Hematopoietic multipotent progenitor cell treated with erythropoietin and hydrocortisone succinate and interleukin-3 and kit ligand, for 8 days (in vitro differentiated cells): ENCODE measurements around the gene KRTAP1-5.
"Not testable (repeated sequence)": the region's sequence is repeated elsewhere in the genome, so short reads cannot be mapped to it uniquely, and the experiment has no call there.

Source experiments
- DNase-seq: peaks from one replicate; pipeline ENCODE4 v3.0.0-alpha.2; 2015

KRTAP1-5 gene

DNA sequence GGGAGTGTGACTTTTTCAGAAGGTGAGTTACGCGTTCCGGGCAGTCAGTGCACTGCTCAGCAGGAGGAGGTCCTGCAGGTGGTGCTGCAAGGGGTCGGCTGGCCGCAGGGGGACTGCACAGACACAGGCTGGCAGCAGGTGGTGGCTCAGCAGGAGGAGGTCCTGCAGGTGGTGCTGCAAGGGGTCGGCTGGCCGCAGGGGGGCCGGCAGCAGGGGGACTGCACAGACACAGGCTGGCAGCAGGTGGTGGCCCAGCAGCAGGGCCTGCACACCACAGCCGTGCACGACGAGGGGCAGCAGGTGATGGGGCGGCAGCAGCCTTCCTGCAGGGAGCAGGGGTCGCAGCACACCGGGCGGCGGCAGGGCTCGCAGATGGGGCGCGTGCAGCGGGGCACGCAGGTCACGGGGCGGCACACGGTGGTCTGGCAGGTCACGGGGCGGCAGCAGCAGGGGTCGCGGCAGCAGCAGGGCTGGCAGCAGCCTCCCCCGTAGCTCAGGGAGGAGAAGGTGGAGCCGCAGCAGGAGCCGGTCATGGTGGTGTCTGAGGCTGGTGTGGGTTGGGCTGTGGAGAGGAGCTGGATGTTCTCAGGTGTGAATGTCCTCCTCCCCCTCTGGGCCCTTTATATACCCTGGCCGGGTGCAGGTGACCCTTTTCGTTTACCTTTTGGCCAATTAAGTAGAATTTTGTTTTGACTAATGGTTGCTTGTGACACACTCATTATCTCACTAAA is 19.9 kb upstream of the KRTAP1-5 start, which contains the start of gene KRTAP2-1:
TSS of gene KRTAP2-1 (minus strand) at position 582 of the 731 bp plus-strand sequence. CDS start at position 533, 49 bp downstream.
- not testable (repeated sequence) for DNase-seq

- DNase-seq, result no peak
These were observed 15.9 kb upstream of the KRTAP1-5 start for GRCh38 chr17:41042953-41043352.

DNA sequence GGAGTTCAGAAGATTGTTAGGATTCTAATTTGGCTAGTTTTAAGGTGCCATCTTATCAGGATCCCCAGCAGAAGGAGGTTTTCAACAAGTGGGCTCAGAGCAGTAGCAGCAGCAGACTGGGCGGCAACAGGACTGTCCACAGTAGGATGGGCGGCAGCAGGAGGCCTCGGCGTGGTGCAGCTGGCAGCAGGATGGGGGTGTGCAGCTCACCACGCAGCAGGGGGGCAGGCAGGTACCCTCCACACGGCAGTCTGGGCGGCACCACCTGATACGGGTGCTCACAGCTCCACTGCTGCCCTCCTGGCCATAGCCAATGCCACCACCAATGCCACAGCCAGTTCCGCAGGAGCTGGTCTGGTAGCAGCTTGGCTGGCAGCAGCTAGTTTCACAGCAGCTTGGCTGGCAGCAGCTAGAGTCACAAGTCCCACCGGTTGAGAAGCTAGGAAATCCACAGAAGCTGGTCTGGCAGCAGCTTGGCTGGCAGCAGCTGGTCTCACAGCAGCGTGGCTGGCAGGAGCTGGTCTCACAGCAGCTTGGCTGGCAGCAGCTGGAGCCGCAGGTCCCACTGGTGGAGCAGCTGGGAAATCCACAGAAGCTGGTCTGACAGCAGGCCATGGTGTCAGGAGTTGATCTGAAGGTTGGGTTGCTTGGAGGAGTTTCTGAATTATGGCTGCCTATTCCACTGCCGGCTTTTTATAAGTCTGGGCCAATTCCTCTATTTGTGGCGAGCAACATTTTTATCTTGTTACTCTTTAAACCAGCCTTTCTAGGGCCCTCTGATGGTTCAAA is 14.0 kb upstream of the KRTAP1-5 start, which contains the start of gene KRTAP1-1:
TSS of gene KRTAP1-1 (minus strand) at position 668 of the 789 bp plus-strand sequence. CDS start at position 615, 53 bp downstream.
- DNase-seq, result not testable (repeated sequence)

GRCh38 chr17:41037853-41038350 is 10.9 kb upstream of the KRTAP1-5 start:
- no peak for DNase-seq

- DNase-seq, result not testable (repeated sequence)
These were observed 7.4 kb upstream of the KRTAP1-5 start, which contains the start of gene KRTAP1-3 for GRCh38 chr17:41034346-41034935. KRTAP1-3 (minus strand) TSS chr17:41034874; CDS start chr17:41034821, 53 bp downstream.

DNA sequence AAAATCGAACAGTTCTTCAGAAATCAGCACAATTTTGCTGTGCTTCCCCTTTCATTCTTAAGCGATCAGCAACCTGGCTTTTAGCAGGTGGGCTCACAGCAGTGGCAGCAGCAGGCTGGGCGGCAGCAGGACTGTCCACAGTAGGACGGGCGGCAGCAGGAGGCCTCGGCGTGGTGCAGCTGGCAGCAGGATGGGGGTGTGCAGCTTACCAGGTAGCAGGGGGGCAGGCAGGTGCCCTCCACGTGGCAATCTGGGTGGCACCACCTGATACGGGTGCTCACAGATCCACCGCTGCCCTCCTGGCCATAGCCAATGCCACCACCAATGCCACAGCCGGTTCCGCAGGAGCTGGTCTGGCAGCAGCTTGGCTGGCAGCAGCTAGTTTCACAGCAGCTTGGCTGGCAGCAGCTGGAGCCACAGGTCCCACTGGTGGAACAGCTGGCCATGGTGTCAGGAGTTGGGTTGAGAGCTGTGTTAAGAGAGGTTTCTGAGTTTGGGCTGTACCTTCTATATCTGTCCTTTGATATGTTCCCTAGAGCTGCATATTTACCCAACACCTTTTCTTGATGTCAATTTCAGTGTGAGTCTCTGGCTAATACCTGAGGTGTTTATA is 2.7 kb upstream of the KRTAP1-5 start, which contains the start of gene KRTAP1-4:
TSS of gene KRTAP1-4 (minus strand) at position 563 of the 613 bp plus-strand sequence. CDS start at position 446, 117 bp downstream.
- no peak for DNase-seq

GRCh38 chr17:41024697-41025096 is 2.3 kb downstream of the KRTAP1-5 start:
- DNase-seq, result no peak

GRCh38 chr17:41020336-41020735 is 6.7 kb downstream of the KRTAP1-5 start:
- DNase-seq, result no peak

- no peak for DNase-seq
These were observed 7.6 kb downstream of the KRTAP1-5 start for GRCh38 chr17:41019415-41019814.

- DNase-seq, result no peak
These were observed 8.5 kb downstream of the KRTAP1-5 start for GRCh38 chr17:41018541-41018940.

- DNase-seq, result no peak
These were observed 10.3 kb downstream of the KRTAP1-5 start for GRCh38 chr17:41016578-41017215.

DNA sequence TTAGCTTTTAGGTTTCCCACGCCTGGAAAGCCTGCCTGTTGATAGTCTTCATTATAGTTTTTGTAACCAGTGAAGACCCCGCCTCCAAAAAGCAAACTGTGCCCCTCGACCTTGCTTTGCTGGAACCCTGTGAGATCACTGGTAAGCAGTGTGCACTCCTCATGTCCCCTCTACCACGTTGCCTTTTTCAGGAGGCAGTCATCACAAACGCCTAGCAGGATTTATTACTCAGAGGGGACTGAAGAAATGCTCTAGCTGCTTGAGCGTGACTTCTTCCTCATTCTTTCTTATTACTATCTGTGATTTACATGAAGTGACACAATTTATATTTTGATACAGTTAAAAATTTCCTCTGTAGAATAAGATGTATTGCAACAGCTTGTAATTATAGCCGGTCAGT is 11.6 kb downstream of the KRTAP1-5 start:
- no peak for DNase-seq

DNA sequence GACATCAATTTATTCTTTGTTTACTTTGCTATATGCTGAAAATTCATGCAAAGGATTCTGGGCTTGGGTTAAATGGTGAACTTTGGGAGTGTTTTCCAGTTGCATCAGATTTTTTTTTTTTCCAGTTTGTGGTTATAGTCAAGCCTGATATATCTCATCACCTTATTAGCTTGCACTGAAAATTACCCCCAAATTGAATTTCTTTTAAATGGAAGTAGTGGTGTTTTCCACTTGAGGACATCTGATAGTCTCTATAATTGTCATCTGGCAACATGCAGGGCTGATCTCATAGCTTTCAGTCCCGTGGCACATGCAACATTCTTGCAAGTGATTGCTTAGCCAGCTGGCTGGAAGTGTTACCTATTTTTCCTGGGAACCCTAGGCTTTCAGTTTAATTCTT is 13.4 kb downstream of the KRTAP1-5 start:
- DNase-seq, result no peak

DNA sequence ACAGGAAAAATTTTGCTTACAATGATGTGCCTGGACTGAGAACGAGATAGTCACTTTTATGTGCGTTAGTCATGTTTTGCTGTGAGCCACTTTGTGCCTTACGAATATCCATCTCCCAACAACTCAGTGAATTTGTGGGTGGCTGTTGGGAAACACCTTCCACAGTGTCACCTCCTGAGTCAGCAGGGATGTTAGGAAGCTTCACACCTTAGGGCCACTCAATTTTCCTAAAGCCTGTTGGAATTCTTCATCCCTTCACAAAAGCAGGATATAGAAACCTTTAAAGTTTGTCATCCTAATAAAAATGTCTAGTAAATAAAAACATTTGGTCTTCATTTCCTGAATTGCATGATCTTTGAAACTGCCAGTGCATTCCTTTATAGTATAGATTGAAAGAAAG is 13.8 kb downstream of the KRTAP1-5 start:
- DNase-seq, result no peak

DNA sequence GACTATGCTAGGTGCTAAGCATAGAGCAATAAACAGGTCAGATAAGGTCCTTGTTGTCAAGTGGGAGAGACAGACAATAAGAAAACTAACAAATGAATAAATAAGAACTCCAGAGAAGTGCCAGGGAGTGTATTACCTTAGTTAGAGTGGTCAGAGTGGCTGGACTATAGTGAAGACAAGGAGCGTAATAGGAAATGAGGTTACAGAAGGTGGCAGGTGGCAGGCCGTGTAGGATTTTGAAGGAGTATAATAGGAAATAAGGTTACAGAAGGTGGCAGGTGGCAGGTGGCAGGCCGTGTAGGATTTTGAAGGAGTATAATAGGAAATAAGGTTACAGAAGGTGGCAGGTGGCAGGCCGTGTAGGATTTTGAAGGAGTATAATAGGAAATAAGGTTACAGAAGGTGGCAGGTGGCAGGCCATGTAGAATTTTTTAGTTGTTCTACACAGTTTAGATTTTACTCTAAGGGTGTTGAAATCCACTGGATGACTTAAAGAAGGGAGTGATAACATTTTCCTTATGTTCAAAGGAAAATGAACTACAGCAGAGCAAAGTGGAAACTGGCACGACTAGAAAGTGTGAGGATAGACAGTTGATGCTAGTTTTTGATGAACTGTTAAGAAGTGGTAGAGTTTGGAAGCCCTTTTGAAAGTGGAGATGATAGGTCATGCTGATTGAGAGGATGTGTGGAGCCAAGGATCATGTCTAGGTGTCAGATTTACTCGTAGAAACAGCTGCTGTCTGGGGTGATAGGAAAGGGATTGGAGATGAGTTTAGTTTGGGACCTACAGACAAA is 14.5 kb downstream of the KRTAP1-5 start:
- DNase-seq, result no peak

- no peak for DNase-seq
These were observed 16.6 kb downstream of the KRTAP1-5 start for GRCh38 chr17:41010441-41010840.

DNA sequence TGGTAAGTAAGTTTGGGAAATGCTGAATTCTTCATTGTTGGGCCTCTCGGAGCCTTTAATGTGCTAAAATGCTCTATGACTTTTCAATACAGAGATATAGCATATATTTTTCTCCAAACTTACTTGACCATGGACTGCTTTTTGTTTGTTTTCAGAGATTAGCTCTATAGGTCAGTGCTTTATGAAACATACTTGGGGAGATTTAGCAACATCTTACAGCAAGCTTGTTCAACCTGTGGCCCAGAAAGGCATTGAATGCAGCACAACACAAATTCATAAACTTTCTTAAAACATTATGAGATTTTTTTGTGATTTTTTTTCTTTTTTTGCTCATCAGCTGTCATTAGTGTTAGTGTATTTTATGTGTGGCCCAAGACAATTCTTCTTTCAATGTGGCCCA is 17.1 kb downstream of the KRTAP1-5 start:
- no peak for DNase-seq

DNA sequence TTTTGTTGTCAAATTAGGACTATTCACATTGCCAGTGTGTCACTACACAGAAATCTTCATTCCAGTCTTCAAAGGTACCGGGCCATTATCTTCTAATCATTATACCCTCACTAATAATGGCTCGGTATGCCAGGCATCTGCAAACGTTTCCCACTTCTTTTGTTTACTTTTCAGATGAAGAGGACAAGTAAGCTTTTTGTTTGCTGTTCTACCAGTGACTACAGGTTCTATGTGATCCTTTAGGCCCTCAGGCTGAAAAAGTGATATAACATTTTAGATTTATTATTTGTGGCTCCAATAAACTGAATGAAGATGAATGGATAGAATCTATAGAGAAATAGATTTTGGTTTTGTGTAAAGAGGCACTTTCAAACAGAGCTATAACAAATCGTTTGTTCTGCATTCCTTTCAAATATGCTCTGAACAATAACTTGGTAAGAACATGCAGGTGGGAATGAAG is 17.7 kb downstream of the KRTAP1-5 start:
- DNase-seq, result no peak

GRCh38 chr17:41008811-41009210 is 18.2 kb downstream of the KRTAP1-5 start, which contains the start of gene KRTAP3-1:
KRTAP3-1 (minus strand) TSS chr17:41009128; CDS start chr17:41009074, 54 bp downstream.
- DNase-seq, result no peak

GRCh38 chr17:41004397-41004796 is 22.6 kb downstream of the KRTAP1-5 start:
- no peak for DNase-seq

DNA sequence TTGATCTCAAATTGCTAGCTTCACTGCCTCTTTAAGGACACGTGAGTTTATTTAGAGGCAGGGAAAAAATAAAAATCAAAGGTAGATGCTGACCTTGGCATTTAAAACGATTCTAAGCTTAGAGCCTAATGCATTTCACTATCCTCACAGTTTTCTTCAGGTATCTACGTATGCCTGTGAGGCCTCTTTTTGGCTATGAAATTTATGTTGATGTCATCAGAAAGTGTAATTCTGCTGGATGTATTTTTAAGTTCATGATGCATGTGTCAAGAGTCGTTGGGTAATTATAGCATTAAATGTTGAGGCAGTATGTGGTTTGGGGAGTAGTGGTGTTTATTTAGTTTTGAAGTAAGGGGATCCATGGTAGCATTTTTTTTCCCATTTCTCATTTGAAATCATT is 23.1 kb downstream of the KRTAP1-5 start:
- no peak for DNase-seq
